HG03135 (cell line): Measurements from ENCODE around the gene ANO7.

Experiments
- ATAC-seq: cut with Tn5 transposase; IDR thresholded peaks from one replicate; pipeline ENCODE4 v1.9.1; 2021; ENCODE audit warnings: mild to moderate bottlenecking, moderate library complexity; ENCODE audit not compliant: unreplicated experiment

ANO7 gene

DNA sequence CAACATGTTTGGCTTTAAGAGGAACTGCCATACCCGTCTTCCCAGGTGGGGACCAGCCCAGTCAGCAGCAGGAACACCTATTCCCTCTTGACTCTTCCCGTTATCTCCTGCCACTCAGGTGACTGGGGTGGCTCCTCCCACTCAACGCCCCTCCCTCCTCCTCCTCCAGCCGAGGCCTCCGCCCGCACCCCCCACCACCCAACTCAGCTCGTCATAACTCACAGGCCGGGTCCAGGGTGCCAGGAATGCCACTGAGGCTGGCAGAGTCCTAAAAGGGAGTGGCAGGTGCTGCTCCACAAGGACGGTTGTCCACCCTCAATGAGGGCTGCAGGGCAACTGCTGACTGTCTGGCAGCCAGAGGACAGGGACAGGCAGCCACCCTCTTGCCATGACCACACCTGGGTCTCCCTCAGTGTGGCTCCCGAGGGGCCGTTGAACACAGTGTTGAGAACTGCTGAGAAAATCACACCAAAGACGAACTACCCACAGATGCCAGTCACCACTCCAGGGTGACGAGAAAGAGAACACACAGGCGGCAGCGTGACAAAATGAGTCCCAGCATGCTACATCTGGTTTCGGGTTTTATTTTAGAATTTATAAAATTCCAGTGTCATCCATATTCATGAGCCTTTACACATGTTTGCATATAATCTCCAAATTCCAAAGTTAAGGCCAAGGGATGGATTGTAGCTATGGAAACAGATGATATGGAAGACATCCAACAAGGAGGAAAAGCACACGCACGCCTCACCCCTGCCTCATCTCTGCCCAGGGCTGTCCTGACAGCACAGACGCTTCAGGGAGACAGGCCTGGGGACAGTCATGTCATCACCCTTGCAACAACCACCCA lies 38.5 kb downstream of the ANO7 start:
- no peak for ATAC-seq

DNA sequence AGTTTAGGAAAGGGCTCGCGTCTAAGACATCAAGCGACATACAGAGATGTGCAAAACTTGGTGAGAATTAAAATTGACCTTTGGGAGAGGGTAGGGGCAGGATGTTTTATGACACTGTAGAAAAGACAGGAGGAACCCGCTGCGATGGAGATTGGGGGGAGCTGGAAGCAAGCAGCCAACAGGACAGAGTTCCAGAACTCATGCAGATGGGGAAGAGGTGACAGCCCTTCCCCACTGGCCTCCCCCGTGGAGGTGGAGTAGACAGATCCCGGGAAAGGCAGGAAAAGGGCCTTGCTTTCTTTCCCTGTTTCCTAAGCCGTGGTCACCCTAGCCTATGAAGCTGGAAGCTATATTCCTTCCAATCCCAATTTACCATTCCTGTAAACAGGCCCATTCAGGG lies 39.1 kb downstream of the ANO7 start:
- ATAC-seq = no peak

DNA sequence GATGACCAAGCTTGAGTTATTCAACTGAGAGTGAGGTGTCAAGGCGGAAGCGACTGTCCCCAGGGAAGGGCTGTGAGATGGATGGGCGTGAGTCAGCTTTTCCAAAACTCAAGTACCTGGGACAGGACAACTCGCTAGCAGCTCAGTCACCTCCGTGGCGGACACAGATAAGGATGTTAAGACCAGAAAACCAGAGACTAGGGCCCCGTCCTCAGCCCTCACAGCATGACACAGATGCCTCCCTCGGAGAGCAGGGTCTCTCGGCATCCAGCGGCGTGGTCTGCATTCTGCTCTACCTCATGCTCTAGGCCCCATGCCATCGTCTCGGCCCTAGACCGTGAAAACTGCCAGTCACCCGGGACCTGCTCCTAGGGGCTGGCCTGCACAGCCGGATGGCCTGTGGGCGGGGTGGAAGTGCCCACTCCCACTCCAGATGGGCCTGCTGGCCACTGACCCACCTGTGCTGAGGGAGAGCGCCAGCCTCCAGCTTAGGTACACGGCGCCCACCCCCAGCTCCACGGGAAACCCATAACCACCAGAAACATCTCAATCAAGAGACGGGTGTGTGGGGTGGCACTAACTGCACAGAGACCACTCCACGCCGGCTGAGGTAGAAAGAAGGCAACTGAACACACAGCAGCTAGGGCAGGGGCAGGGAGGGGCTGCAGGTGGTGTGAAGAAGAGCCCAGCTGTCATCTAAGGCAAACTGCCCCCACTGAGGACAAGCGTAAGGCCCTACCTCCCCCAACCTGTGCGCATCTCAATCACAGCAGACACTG lies 39.8 kb downstream of the ANO7 start:
- no peak for ATAC-seq

DNA sequence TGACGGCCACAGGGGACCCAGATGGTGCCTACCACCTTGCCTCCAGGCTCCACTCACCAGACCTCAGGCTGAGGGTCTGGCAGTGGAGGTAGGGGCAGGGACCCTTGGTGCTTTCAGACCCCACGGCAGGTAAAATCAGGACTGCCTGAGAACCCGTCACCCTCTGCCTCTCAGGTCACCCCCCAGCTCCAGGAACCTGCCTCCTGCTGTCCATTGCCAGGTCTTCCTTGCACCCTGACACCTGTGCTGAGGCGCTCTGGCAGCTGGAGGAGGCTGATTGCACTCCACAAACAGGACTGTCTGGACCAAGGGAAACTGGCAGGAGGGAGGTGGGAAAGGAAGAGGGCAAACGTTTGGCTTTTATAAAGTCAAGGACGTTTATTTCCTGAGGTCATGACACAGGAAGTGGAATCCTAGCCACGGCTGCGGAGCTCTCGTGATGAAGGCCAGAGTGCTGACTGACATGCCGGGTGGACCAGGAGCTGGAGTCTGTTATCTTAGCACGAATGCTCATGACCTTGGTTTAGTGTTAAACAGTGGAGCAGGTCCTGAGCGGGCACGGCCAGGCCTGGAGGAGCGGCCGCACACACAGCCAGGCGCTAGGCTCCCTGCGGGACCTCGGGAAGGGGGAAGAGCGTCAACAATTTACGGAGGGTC lies 40.5 kb downstream of the ANO7 start:
- no peak for ATAC-seq

DNA sequence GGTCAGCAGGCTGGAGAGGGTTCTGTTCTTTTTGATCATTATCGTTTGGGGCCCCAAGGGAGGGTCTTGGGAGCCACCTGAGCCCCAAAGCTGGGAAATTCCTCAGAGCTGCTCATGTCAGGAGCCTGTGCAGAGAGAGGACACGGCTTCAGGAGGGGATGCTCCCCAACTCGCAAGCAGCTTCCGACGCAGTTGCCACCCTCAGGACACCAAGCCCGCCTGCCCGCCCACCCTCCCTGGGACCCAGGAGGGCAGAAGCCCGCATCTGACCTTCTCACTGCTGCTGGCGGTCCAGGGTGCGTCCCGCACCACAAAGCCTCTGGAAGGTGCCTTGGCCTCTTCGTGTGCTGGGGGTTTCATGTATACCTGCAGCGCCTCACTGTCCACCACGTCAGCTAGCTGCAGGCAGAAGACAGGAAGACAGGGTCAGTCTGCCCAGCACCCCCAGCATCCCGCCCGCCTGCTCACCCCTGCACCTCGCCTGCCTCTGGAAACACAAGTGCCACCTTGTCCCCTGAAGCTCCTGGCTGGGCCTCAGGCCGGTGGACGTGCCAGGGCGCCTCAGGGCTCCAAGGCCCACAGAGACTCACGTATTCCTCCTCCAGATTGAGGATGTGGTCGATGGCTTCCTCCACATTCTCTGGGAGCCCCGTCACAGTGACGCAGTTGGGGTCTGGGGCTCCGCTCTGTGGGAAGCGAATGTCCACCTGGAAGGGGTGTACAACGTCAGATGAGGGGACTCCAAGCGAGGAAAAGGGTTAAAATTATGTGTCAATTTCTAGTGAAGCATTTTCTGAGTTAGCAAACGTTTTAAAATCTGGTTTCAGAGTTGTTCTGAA lies 41.3 kb downstream of the ANO7 start:
- no peak for ATAC-seq

DNA sequence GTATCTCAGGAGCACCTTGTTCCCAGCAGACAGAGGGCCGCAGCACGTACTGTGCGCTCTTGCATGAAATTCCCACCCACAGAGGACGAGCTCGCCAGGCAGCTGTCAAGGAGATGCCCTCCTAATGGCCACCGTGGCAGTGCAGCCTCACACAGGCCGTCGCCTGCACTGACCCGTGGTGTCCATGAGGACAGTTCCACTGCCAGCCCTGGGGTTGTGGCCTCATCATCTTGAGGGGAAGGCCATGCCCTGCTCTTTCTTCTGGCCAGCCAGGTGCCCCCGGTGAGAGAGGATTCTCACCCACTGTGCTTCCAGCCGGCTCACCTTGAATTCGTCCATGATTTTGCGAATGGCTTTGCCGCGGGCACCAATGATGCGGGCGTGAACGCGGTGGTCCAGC lies 42.0 kb downstream of the ANO7 start:
- ATAC-seq = no peak

DNA sequence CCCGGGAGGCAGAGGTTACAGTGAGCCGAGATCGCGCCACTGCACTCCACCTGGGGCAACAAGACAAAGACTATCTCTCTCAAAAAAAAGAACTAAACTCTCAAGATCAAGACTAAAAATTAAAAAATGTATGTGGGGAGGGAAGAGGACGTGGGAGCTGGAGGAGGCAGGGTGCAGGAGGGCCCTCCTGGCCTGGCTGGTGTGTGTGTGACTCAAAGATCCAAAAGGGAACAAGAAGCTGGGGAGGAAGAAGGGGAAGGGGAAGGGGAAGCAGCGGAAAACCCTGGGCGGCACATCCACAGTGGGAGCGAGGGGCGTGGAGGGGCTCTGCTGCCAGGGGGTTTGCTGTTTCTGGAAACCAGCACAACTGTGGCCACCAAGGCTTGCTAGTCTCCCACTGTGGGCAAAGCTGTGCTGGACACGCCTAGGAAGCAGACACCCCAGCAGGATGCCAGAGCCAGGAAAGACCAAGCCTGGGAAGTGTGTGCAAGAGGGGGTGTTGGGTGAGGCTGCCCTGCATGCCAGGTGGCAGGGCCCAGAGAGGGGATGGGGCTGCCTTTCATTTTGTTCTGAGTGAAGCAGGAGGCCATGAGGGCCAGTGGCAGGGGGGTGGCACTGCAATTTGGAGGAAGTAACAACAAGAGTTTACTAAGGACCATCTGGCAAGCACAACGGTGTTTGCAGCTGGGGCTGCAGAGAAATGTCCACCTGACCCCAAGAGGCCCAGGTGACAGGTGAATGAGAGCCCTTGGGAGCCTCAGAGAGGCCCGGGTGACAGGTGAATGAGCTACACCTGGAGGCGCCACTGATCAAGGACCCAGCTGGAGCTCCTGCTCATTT lies 44.5 kb downstream of the ANO7 start:
- no peak for ATAC-seq

DNA sequence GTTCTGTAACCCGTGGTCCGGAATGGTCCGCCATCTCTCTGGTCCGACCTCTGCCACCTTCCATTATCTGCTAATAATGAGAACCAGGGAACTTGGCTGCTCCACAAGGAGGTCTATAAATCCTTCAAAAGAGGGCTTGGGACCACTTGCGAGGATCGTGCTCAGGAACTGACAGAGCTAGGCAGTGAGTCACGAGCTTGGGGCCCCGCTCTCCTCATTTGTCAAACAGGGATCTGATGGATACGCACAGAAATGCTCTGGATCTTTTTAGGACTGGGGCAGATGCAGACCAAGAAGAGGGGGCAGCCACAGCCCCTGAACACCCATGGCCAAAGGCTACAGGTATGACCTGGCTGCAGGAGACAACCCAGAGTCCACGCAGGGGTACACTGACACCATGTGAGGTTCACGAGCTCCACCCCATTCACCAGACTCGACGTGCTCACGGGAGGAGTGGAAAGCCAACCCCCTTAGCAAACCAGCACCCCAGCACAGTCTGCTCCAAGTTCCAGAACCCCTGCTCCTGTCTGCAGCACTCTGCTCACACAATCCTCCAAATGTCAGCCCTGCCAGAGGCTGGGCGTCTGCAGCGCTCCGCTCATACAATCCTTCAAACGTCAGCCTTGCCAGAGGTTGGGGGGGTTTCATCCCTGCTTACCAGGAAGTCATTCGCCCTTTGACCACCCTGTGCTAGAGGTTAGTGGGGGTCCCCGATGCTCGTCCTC lies 45.8 kb downstream of the ANO7 start:
- no peak for ATAC-seq

DNA sequence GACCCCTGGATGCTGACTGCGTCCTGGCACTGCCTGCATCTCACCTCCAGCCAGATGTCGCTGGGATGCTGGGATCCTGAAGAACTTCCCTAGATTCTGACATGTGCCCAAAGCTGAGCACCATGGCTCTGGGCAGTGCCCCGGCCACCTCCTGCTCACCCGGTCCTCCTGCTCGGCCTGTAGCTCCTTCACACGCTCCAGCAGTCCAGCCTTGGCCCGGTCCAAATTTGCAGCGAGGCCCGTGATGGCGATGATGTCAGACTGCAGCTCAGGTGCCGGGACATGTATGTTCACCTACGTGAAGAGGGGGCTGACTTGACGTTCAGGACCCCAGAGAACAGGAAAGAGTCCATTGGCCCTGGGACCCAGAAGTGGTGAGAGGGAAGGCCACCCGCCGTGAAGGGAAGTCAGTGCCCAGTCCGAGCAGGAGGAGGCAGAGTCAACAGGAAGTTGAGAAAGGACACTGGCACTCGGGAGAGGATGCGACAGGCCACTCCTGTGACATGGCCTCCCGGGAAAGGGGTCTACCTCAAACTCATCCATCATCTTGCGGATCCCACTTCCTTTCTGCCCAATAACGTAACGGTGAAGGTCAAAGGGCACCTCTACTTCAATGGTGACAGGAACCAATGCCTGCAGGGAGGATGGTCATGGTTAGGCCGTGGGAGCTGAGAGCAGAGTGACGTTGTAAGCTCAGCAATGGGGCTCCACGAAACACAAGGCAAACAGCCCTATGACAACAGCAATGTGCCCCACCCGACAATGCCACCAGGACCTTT lies 46.7 kb downstream of the ANO7 start:
- ATAC-seq = no peak

DNA sequence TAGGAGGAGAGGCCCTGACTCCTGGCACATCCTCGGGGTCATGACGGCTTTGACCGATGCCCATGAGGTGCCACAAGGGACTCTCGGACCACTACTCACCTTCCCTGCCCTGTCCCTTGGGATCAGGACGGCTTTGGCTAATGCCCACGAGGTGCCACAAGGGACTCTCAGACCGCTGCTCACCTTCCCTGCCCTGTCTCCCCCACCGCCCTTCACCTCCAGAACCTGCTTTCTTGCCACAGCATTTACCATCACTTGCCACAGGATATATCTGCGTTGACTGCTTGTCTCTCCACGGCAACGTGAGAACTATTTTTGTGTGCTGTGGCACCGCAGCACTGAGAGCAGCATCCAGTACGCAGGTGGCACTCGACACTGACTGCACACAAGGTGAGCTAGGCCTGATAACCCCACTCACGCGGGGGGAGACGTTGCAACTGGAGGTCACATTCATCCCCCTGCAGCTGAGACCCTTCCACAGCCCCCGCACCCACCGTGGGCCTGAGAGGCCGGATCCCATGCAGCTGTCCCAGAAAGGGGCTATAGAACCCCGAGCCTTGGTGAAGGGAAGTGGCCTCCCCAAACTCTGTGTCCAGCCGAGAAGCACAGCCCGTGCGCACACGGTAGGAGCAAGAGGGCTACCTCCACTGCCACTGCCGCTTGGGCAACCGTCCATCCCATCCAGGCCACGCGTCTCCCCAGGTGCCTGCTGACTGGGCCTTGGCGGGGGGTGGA lies 47.5 kb downstream of the ANO7 start:
- no peak for ATAC-seq

DNA sequence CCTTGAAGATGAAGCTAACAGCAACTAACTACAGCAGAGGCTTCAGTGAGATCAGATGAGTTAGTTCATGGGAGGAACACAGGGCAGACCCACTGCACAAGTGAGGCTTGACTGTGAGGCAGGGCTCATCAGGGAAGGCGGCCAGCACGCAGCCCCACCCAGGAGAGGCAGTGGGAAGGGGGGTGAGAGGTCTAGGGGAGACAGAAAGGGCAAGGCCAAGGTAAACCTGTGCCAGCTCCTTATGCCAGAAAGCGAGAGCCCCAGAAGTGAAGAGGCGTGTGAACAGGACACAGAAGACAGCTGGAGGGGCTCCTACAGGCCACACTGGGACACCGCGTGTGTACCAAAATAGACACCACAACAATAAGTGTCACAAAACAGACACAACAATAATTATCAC lies 48.6 kb downstream of the ANO7 start:
- ATAC-seq = no peak

DNA sequence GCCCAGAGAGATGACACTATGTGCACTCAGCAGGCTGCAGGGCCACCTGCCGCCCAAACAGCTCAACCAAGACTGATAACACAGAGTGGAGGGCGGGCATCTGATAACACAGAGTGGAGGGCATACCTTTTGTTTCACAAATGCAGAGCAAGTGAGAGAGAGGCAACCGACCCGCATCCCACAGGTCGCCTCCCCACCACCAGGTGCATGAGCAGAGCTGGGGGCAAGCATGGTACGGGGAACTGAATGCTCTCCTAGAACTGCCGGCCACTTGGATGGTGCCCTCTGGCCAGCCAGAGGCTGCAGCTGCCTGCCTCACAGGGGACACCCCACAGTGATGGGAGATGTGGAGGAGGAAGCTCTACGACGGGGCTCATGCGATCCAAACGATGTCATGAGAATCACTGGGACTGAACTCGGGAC lies 49.5 kb downstream of the ANO7 start:
- no peak for ATAC-seq

DNA sequence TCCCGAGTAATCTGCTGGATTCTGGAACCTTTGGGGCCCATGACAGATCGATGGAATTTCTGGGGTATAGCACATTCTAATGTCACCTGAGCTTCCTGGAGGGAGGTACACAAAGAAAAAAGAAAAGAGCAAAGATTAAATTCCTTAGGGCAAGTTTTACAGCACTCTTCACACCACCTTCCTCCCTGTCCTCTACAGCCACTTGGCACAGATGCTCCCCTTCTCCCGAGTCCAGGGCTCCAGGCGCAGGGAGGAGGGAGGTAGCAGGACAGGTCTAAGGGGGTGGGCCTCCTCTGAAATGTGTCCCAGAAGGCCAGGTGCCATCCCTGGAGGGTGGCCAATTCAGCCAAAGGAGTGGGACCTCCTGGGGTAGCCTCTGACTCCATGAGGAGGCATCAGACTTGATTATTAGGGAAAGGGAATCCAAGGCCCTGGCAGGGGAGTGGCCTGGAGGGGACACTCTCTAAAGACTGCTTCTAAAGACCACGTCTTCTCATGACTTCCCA lies 50.3 kb downstream of the ANO7 start:
- ATAC-seq = no peak

DNA sequence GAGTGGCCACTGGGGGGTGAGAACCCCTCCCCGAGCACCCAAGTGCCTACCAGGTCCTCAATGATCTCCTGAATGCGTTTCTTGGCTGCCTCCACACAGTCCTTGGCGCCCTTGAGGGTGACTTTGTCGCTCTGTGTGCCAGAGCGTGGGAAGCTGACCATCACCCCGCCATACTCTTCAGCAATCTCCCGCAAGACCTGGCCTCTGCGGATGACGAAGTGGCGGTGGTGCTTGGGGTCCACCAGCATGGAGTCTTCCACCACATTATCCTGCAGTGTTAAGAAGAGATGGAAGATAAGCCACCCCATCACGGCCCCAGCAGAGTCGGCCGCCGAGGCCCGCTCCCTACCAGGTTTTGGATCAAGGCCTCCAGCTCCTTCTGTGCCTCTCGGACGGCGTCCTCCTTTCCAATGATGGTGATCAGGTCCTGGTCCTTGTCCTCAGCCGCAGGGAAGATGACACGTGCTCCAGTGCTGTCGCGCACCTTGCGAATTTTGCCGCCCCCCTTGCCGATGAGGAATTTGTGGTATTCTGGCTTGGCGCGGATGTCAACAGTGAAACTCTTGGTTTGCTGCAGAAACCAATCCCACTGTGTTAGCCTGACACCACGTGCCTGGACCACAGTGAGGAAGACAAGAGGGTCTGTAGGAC lies 51.2 kb downstream of the ANO7 start:
- no peak for ATAC-seq

DNA sequence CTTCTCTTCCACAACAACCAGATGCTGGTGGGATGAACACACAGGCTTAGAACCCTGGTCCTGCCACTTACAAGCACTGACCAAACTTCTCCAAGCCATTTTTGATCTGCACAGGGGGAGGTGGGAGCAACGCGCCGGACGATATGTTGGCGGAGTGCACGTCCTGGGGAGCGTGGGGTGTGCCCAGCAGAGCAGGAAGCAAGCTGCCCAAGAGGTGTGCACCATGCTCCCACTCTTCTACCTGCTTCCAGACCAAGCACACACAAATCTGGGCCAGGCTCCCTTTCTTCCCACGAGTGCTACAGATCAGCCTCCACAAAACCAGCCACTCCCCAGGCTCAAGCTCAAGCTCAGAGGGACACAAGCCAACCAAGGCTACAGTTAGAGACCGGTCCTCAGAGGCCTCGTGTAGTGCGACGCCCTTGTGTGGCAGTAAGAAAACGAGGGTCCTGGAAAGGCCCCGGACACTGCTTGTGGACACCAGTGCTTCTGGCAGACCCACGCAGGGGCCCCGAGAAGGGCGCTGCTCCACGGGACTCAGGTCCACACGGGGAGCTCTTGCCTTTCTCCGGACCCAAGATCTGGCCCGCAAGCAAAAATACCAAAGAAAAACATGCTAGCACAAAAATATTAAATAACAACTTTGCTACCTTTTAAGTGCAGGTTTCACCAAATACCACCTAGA lies 52.0 kb downstream of the ANO7 start:
- no peak for ATAC-seq

DNA sequence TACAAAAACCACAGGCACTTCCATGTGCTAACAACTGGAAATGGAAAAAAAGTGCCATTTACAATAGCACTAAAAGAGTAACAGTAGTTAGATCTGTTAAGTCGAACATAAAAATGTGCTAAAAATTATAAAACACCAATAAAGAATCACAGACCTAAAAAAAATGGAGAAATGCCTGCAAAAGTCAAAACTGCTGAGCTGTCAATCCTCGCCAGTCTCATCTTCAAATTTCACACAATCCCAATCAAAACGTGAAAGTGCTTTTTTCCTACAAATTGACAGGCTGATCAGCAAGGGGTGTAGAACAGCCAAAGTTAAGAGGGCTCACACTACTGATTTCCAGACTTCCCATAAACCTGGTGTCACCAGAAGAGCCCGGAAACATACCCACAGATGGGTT lies 53.2 kb downstream of the ANO7 start:
- no peak for ATAC-seq

DNA sequence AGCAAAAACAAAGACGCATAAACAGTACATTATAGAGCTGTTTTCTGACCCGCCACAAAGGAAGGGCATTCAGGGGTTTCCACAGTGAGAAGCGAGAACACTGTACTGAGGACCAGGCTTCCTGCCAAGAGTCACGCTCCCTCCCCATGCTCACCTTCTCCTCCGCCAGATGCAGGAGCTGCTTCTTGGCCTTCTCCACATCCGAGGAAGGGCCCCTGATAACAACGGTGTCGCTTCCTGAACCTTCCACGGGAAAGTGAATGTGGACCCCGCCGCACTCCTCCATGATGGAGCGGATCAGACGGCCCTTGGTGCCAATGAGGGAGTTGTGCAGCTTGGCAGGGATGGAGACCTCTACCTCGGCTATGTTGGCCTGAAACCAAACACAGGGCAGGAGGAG lies 53.8 kb downstream of the ANO7 start:
- ATAC-seq = no peak
